Type B pancreatic cell (in vitro differentiated cells): ENCODE data around the gene KMT2C. TPM values are rescaled to one million over a fixed set of nuclear protein-coding genes. Genes with fewer than 3 reads are reported as not detected.

Experiments
- DNase-seq: peaks from one replicate; pipeline ENCODE4 v3.0.0; 2021; ENCODE audit warnings: mixed read lengths; ENCODE audit not compliant: unreplicated experiment; ENCODE audit errors: extremely low spot score
- H3K27ac Mint-ChIP-seq: 2 replicates; pipeline ENCODE4 v1.8.0; 2021; ENCODE audit warnings: mild to moderate bottlenecking, mixed read lengths
- H3K27me3 Mint-ChIP-seq: 2 replicates; pipeline ENCODE4 v1.8.0; 2021; ENCODE audit warnings: mixed read lengths
- H3K36me3 Mint-ChIP-seq: 2 replicates; pipeline ENCODE4 v1.8.0; 2021; ENCODE audit warnings: mixed read lengths
- H3K4me1 Mint-ChIP-seq: one replicate; pipeline ENCODE4 v1.8.0; 2021; ENCODE audit warnings: mixed read lengths; ENCODE audit not compliant: unreplicated experiment
- H3K4me3 Mint-ChIP-seq: 2 replicates; pipeline ENCODE4 v1.8.0; 2021; ENCODE audit warnings: mild to moderate bottlenecking, mixed read lengths
- H3K9me3 Mint-ChIP-seq: 2 replicates; pipeline ENCODE4 v1.8.0; 2021; ENCODE audit warnings: mixed read lengths
- total RNA-seq: library from RNA; stranded (reverse); gene quantifications from 2 replicates; pipeline ENCODE4 v1.2.1, GENCODE V29; 2021; ENCODE audit warnings: low replicate concordance
- TF ChIP-seq, protein P1 (sequence below): fragments of 200-600 bp; sonication (generic); conservative IDR thresholded peaks from 2 replicates; pipeline ENCODE4 v1.5.0; 2021; ENCODE audit warnings: antibody characterized with exemption, mild to moderate bottlenecking

The KMT2C gene
- total RNA-seq, 1 donor from 2014 or later = 60.3 TPM

DNA sequence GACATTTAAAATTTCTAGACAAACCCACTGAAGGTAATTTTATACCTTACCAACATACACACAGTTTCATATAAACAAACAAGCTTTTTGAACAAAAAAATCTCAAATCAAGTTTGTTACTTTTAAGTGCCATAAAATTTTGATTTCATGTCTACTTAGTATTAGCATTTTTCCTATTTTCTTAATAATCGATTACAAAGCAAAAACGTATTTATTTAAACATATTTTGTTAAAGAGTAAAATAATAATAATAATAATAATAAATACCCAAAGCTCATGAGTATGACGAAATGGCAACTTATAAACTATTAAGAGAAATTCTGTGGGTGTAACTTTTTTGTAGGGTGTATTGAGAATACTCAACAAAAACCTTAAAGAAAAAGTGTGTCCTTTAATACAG is 232.7 kb downstream of the KMT2C start:
- H3K4me3 Mint-ChIP-seq = no peak overlapping the region
- no peaks in the 10 kb centered on the region for H3K27me3 Mint-ChIP-seq
- H3K36me3 Mint-ChIP-seq = peaks cover 39% of the 10 kb centered on the region
- H3K9me3 Mint-ChIP-seq = no peaks in the 10 kb centered on the region
- TF ChIP-seq, protein P1, sequence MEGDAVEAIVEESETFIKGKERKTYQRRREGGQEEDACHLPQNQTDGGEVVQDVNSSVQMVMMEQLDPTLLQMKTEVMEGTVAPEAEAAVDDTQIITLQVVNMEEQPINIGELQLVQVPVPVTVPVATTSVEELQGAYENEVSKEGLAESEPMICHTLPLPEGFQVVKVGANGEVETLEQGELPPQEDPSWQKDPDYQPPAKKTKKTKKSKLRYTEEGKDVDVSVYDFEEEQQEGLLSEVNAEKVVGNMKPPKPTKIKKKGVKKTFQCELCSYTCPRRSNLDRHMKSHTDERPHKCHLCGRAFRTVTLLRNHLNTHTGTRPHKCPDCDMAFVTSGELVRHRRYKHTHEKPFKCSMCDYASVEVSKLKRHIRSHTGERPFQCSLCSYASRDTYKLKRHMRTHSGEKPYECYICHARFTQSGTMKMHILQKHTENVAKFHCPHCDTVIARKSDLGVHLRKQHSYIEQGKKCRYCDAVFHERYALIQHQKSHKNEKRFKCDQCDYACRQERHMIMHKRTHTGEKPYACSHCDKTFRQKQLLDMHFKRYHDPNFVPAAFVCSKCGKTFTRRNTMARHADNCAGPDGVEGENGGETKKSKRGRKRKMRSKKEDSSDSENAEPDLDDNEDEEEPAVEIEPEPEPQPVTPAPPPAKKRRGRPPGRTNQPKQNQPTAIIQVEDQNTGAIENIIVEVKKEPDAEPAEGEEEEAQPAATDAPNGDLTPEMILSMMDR = no peak
- no peaks in the 10 kb centered on the region for H3K4me1 Mint-ChIP-seq
- DNase-seq = no peak
- H3K27ac Mint-ChIP-seq = no peak overlapping the region

DNA sequence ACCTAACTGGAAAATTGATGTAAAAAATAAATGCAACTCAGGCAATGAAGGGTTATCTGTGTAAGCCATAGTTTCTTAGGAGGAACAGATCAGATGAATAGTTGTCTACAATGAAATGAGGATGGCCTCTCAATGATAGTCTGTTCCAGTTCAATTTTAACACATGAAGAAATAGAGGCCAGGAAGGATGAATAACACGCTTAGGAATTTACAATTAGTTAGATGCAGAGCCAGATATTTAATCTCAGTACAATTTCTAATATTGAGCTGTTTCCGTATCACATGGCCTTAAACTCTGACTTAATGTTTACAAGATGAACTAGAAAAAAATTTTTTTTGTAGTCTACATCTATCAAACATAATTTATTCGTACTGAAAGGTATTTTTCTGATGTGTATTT is 233.7 kb downstream of the KMT2C start:
- Mint-ChIP-seq H3K4me3 (no peak overlapping the region), H3K9me3 (no peaks in the 10 kb centered on the region), H3K27ac (peak overlapping the region; percentile 13), H3K4me1 (no peaks in the 10 kb centered on the region), H3K27me3 (no peaks in the 10 kb centered on the region), H3K36me3 (peaks cover 40% of the 10 kb centered on the region)
- TF ChIP-seq, protein P1 = no peak
- no peak for DNase-seq

DNA sequence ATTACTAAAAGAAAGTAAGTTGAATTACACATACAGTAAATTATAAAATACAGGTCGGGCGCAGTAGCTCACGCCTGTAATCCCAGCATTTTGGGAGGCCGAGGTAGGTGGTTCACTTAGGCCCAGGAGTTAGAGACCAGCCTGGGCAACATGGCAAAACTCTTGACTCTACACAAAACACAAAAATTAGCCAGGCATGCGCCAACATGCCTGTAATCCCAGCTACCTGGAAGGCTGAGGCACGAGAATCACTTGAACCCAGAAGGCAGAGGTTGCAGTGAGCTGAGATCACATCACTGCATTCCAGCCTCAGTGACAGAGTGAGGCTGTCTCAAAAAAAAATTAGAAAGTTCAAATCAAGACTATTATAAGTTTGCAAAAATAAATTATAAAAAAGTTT is 235.4 kb downstream of the KMT2C start:
- Mint-ChIP-seq H3K9me3 (peaks cover 5% of the 10 kb centered on the region), H3K27ac (no peak overlapping the region), H3K4me3 (no peak overlapping the region), H3K4me1 (no peaks in the 10 kb centered on the region), H3K36me3 (peaks cover 41% of the 10 kb centered on the region), H3K27me3 (no peaks in the 10 kb centered on the region)
- TF ChIP-seq, protein P1 = no peak
- no peak for DNase-seq

DNA sequence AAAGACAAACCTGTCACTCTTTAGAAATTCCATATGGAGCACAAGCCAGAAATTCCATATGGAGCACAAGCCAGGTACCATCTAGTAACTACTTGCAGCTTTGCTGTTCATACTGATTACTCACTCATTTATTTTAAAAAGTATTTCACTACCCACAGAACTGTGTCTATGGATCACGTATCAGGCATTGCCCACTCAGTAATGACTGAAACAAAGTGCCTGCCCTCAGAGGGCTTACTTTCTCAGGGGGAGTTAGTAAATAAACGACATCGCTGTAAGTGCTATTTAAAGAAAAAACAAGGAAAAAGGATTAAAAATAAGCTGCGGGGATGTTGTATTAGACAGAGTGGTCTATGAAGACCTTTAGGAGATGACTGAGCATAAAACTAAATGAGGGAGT is 239.4 kb downstream of the KMT2C start:
- Mint-ChIP-seq H3K4me1 (no peaks in the 10 kb centered on the region), H3K27me3 (no peaks in the 10 kb centered on the region), H3K36me3 (peaks cover 47% of the 10 kb centered on the region), H3K4me3 (no peak overlapping the region), H3K27ac (no peak overlapping the region), H3K9me3 (peaks cover 5% of the 10 kb centered on the region)
- TF ChIP-seq, protein P1 = no peak
- DNase-seq = no peak

DNA sequence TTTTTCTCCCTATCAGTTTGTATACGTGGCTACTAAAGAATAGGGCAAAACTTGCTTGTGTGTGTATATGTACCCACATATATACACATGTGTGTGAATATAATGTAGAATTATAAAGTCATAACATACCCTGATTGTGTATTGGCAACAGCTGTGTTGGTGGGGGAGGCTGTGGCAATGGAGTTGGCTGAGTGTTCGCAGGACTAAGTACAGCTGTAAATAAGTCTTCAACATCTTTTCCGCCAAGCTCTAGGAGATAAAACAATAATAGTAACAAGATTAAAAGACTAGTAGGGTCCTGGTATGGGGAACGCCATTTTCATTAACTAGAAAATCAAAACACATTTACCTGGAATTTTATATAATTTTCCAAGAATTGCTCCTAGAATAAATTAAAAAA is 241.9 kb downstream of the KMT2C start:
- peaks cover 51% of the 10 kb centered on the region for H3K36me3 Mint-ChIP-seq
- H3K27ac Mint-ChIP-seq = no peak overlapping the region
- H3K4me3 Mint-ChIP-seq = no peak overlapping the region
- H3K9me3 Mint-ChIP-seq = peaks cover 5% of the 10 kb centered on the region
- no peak for DNase-seq
- no peaks in the 10 kb centered on the region for H3K4me1 Mint-ChIP-seq
- TF ChIP-seq, protein P1 = no peak
- no peaks in the 10 kb centered on the region for H3K27me3 Mint-ChIP-seq

DNA sequence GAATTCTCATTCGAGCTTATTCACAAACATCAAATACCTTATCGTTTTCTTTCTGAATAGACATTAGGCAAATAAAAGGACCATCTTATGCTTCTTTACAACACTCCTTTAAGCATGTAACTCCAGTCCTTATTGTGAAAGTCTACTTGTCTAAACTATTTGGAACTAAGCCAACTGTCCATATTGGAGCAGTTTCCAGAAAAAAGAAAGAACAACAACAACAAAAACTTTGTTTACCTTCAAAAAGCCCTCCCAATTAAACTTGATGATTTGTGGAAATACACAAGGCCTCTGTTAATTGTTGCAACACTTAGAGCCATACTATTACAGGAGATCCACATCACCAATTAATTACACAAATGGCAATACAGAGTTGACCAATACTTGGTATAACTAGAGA is 246.7 kb downstream of the KMT2C start:
- Mint-ChIP-seq H3K36me3 (peaks cover 36% of the 10 kb centered on the region), H3K4me1 (no peaks in the 10 kb centered on the region), H3K27ac (no peak overlapping the region), H3K4me3 (no peak overlapping the region), H3K27me3 (no peaks in the 10 kb centered on the region), H3K9me3 (no peaks in the 10 kb centered on the region)
- TF ChIP-seq, protein P1 = no peak
- no peak for DNase-seq
